ENCODE results near the gene MEG3.

GRCh38 chr14:100822013-100822412 lies 3.9 kb upstream of the MEG3 start:
- TF ChIP-seq POLR2AphosphoS5 (IDR thresholded peaks at IDR 0.05; ENCODE audit: borderline replicate concordance, low read depth, low read length) = no peak
- no peak for TF ChIP-seq EZH2 (IDR thresholded peaks at IDR 0.05)

Data from SK-N-MC (cell line).